ENCODE results near the gene AREG. TPM values are rescaled to one million over a fixed set of nuclear protein-coding genes. Genes with fewer than 3 reads are reported as not detected.
A peak's percentile ranks its signal among the peaks of the same experiment; 100 is the strongest.

Gene AREG
- total and polyA plus RNA-seq, 9 of the 15 experiments (the other 6 are each of a cell fraction or from before 2014, with no cell fraction given), result 1.4 to 7.7 (median 5.4) TPM

- TF ChIP-seq CHD7 (IDR thresholded peaks at IDR 0.05; ENCODE audit: low read depth, low read length) (no peak), L3MBTL2 (IDR thresholded peaks at IDR 0.05) (peak; percentile 68), PRDM10 (IDR thresholded peaks at IDR 0.05; ENCODE audit: partially characterized antibody) (peak; percentile 64), EP300 (IDR thresholded peaks at IDR 0.05; ENCODE audit: low read length) (peak; percentile 84; the same call in 1 of the 2 replicates), ZNF592 (IDR thresholded peaks at IDR 0.05) (peak; percentile 90), NEUROD1 (IDR thresholded peaks at IDR 0.05; ENCODE audit: borderline replicate concordance, low read depth, low read length, partially characterized antibody) (peak; percentile 26)
Observed at GRCh38 chr4:74453037-74453635, 8.2 kb downstream of the AREG start (continued).

All from K562 (cell line).